ENCODE data around the gene CALN1. TPM values are rescaled to one million over a fixed set of nuclear protein-coding genes. Genes with fewer than 3 reads are reported as not detected.

Gene CALN1
- total RNA-seq, 2 donors from 2014 or later, result 4.3 to 6.9 TPM

- Mint-ChIP-seq H3K27me3 (ENCODE audit: insufficient read depth) (no peaks in the 10 kb centered on the region), H3K36me3 (ENCODE audit: low read depth) (peaks cover 5% of the 10 kb centered on the region), H3K27ac (no peak overlapping the region), H3K4me1 (no peaks in the 10 kb centered on the region), H3K4me3 (no peak overlapping the region), H3K9me3 (peaks cover 25% of the 10 kb centered on the region)
- no peak for DNase-seq
- WGBS, 2 experiments (ENCODE audit: insufficient coverage in 1 of 2, insufficient read length in 1 of 2), result 97 to 100% methylated on average over 3 to 4 of the region's 4 CpGs
- Histone ChIP-seq H3K9me3 (ENCODE audit: control insufficient read depth, low read length) (peaks cover 12% of the 10 kb centered on the region), H3K9ac (ENCODE audit: extremely low read depth, low read length, poor library complexity, severe bottlenecking) (no peak overlapping the region), H3K27ac (ENCODE audit: low read depth, low read length) (no peak overlapping the region), H3K4me1 (ENCODE audit: control insufficient read depth, insufficient read depth, low read length) (no peaks in the 10 kb centered on the region), H3K27me3 (ENCODE audit: control insufficient read depth, insufficient read depth, low read length, poor library complexity, severe bottlenecking) (no peaks in the 10 kb centered on the region), H3K4me3 (ENCODE audit: low read length) (no peak overlapping the region), H3K36me3 (ENCODE audit: control insufficient read depth, insufficient read depth, low read length) (no peaks in the 10 kb centered on the region)
- TF ChIP-seq CTCF (conservative IDR thresholded peaks at IDR 0.05), result no peak
Measured at GRCh38 chr7:72254455-72254854, 157.7 kb downstream of the CALN1 start.

GRCh38 chr7:72249106-72249505 lies 163.0 kb downstream of the CALN1 start:
- Histone ChIP-seq H3K4me3 (ENCODE audit: low read length) (no peak overlapping the region), H3K4me1 (ENCODE audit: control insufficient read depth, insufficient read depth, low read length) (no peaks in the 10 kb centered on the region), H3K9me3 (ENCODE audit: control insufficient read depth, low read length) (peaks cover 27% of the 10 kb centered on the region), H3K27me3 (ENCODE audit: control insufficient read depth, insufficient read depth, low read length, poor library complexity, severe bottlenecking) (no peaks in the 10 kb centered on the region), H3K36me3 (ENCODE audit: control insufficient read depth, insufficient read depth, low read length) (no peaks in the 10 kb centered on the region), H3K9ac (ENCODE audit: extremely low read depth, low read length, poor library complexity, severe bottlenecking) (no peak overlapping the region), H3K27ac (ENCODE audit: low read depth, low read length) (no peak overlapping the region)
- H3K36me3 Mint-ChIP-seq (ENCODE audit: low read depth), result peaks cover 3% of the 10 kb centered on the region
- H3K27ac Mint-ChIP-seq, result no peak overlapping the region
- H3K9me3 Mint-ChIP-seq, result peaks cover 20% of the 10 kb centered on the region
- no peak for DNase-seq
- no peak for TF ChIP-seq CTCF (conservative IDR thresholded peaks at IDR 0.05)
- 91 to 100% methylated on average over 1 to 3 of the region's 3 CpGs for WGBS, 2 experiments (ENCODE audit: insufficient coverage in 1 of 2, insufficient read length in 1 of 2)
- H3K4me1 Mint-ChIP-seq, result no peaks in the 10 kb centered on the region
- peaks cover 3% of the 10 kb centered on the region for H3K27me3 Mint-ChIP-seq (ENCODE audit: insufficient read depth)
- no peak overlapping the region for H3K4me3 Mint-ChIP-seq

GRCh38 chr7:72244826-72245398 lies 167.2 kb downstream of the CALN1 start:
- no peaks in the 10 kb centered on the region for H3K27me3 ChIP-seq (ENCODE audit: control insufficient read depth, insufficient read depth, low read length, poor library complexity, severe bottlenecking)
- peaks cover 8% of the 10 kb centered on the region for H3K9me3 Mint-ChIP-seq
- peaks cover 3% of the 10 kb centered on the region for H3K36me3 Mint-ChIP-seq (ENCODE audit: low read depth)
- peaks cover 15% of the 10 kb centered on the region for H3K9me3 ChIP-seq (ENCODE audit: control insufficient read depth, low read length)
- TF ChIP-seq CTCF (conservative IDR thresholded peaks at IDR 0.05), result no peak
- H3K4me1 ChIP-seq (ENCODE audit: control insufficient read depth, insufficient read depth, low read length), result no peaks in the 10 kb centered on the region
- no peak overlapping the region for H3K4me3 ChIP-seq (ENCODE audit: low read length)
- H3K9ac ChIP-seq (ENCODE audit: extremely low read depth, low read length, poor library complexity, severe bottlenecking), result no peak overlapping the region
- no peak overlapping the region for H3K27ac ChIP-seq (ENCODE audit: low read depth, low read length)
- WGBS, 2 experiments (ENCODE audit: insufficient coverage in 1 of 2, insufficient read length in 1 of 2), result 90% methylated on average over 4 to 10 of the region's 10 CpGs
- H3K27me3 Mint-ChIP-seq (ENCODE audit: insufficient read depth), result peaks cover 3% of the 10 kb centered on the region
- peaks cover 6% of the 10 kb centered on the region for H3K4me1 Mint-ChIP-seq
- no peaks in the 10 kb centered on the region for H3K36me3 ChIP-seq (ENCODE audit: control insufficient read depth, insufficient read depth, low read length)
- H3K4me3 Mint-ChIP-seq, result no peak overlapping the region
- no peak for DNase-seq
- H3K27ac Mint-ChIP-seq, result no peak overlapping the region

Data from endodermal cell (in vitro differentiated cells).